ENCODE measurements around the gene HEBP1. TPM values are rescaled to one million over a fixed set of nuclear protein-coding genes. Genes with fewer than 3 reads are reported as not detected.

Gene HEBP1
- total RNA-seq, 1 experiment from 2014 or later = 6.2 TPM

- POLR2A ChIA-PET (ENCODE audit: unreplicated experiment) = no interaction called here
- DNase-seq = no peak
- no peaks in the 10 kb centered on the region for H3K9me2 ChIP-seq (replicated peaks; ENCODE audit: low read length)
- BruUV-seq (replicated peaks) = no TSS peak
- no peak overlapping the region for H3K4me2 ChIP-seq (ENCODE audit: low read length)
- H3K9ac ChIP-seq (ENCODE audit: low read length) = no peak overlapping the region
- H3K4me3 ChIP-seq (ENCODE audit: low read length) = no peak overlapping the region
- H3K9me3 ChIP-seq (ENCODE audit: low read length) = no peaks in the 10 kb centered on the region
- H3K27ac ChIP-seq (ENCODE audit: low read length) = no peak overlapping the region
- ATAC-seq = no peak
- intact Hi-C loops (cut with micrococcal nuclease) = loop anchor here (10.0 kb wide), 1 partner anchor 227 kb away; no protein-coding TSS in a partner anchor
- H2AFZ ChIP-seq (ENCODE audit: low read length) = no peak overlapping the region
- H3K79me2 ChIP-seq (ENCODE audit: low read length) = no peaks in the 10 kb centered on the region
- no peaks in the 10 kb centered on the region for H3K4me1 ChIP-seq (ENCODE audit: insufficient read depth, low read length)
- H4K20me1 ChIP-seq (ENCODE audit: low read length) = no peaks in the 10 kb centered on the region
- CTCF ChIA-PET = interaction anchor here (0.6 kb wide), 1 partner anchor 1471 kb away, joined by 5 read pairs; no protein-coding TSS in a partner anchor
- no peaks in the 10 kb centered on the region for H3K27me3 ChIP-seq (ENCODE audit: low read length)
- H3F3A ChIP-seq (ENCODE audit: low read length, unreplicated experiment) = no peaks in the 10 kb centered on the region
- TF ChIP-seq EZH2phosphoT487 (IDR thresholded peaks at IDR 0.05; ENCODE audit: borderline replicate concordance, low read length) = no peak
- no peak for TF ChIP-seq CTCF (conservative IDR thresholded peaks at IDR 0.05; ENCODE audit: low read depth, low read length)
- peaks cover 13% of the 10 kb centered on the region; the same call in 1 of the 2 replicates for H3K36me3 ChIP-seq (ENCODE audit: low read depth, low read length)
These were observed 12.6 kb downstream of the HEBP1 start for GRCh38 chr12:12987421-12987820.

GRCh38 chr12:12986775-12987331 lies 13.2 kb downstream of the HEBP1 start:
- intact Hi-C loops (cut with micrococcal nuclease) = loop anchor here (10.0 kb wide), 1 partner anchor 228 kb away; no protein-coding TSS in a partner anchor
- no TSS peak for BruUV-seq (replicated peaks)
- Histone ChIP-seq H2AFZ (ENCODE audit: low read length) (no peak overlapping the region), H3K4me3 (ENCODE audit: low read length) (no peak overlapping the region), H3K9me3 (ENCODE audit: low read length) (no peaks in the 10 kb centered on the region), H3K79me2 (ENCODE audit: low read length) (no peaks in the 10 kb centered on the region), H3K36me3 (ENCODE audit: low read depth, low read length) (peaks cover 13% of the 10 kb centered on the region; the same call in 1 of the 2 replicates), H3K27ac (ENCODE audit: low read length) (no peak overlapping the region), H3K4me1 (ENCODE audit: insufficient read depth, low read length) (no peaks in the 10 kb centered on the region), H3K9ac (ENCODE audit: low read length) (no peak overlapping the region), H3K9me2 (replicated peaks; ENCODE audit: low read length) (no peaks in the 10 kb centered on the region), H4K20me1 (ENCODE audit: low read length) (no peaks in the 10 kb centered on the region), H3K4me2 (ENCODE audit: low read length) (no peak overlapping the region), H3F3A (ENCODE audit: low read length, unreplicated experiment) (no peaks in the 10 kb centered on the region), H3K27me3 (ENCODE audit: low read length) (no peaks in the 10 kb centered on the region)
- ChIA-PET CTCF (interaction anchor here (0.6 kb wide), 1 partner anchor 1471 kb away, joined by 5 read pairs; no protein-coding TSS in a partner anchor), POLR2A (ENCODE audit: unreplicated experiment) (interaction anchor here (0.6 kb wide), 1 partner anchor 209 kb away, joined by 5 read pairs; the partner anchor contains the start of gene EMP1)
- ATAC-seq (no peak), DNase-seq (no peak)
- TF ChIP-seq EZH2 (IDR thresholded peaks at IDR 0.05; ENCODE audit: low read length, unreplicated experiment) (no peak), CTCF (conservative IDR thresholded peaks at IDR 0.05; ENCODE audit: low read depth, low read length) (no peak), EZH2phosphoT487 (IDR thresholded peaks at IDR 0.05; ENCODE audit: borderline replicate concordance, low read length) (no peak)

- Histone ChIP-seq H2AFZ (ENCODE audit: low read length) (no peak overlapping the region), H3K9me2 (replicated peaks; ENCODE audit: low read length) (no peaks in the 10 kb centered on the region), H3F3A (ENCODE audit: low read length, unreplicated experiment) (no peaks in the 10 kb centered on the region), H3K4me1 (ENCODE audit: insufficient read depth, low read length) (no peaks in the 10 kb centered on the region), H3K4me3 (ENCODE audit: low read length) (no peak overlapping the region), H3K36me3 (ENCODE audit: low read depth, low read length) (peaks cover 18% of the 10 kb centered on the region), H3K9ac (ENCODE audit: low read length) (no peak overlapping the region), H3K4me2 (ENCODE audit: low read length) (no peak overlapping the region), H3K79me2 (ENCODE audit: low read length) (no peaks in the 10 kb centered on the region), H3K9me3 (ENCODE audit: low read length) (no peaks in the 10 kb centered on the region), H3K27me3 (ENCODE audit: low read length) (no peaks in the 10 kb centered on the region), H4K20me1 (ENCODE audit: low read length) (no peaks in the 10 kb centered on the region), H3K27ac (ENCODE audit: low read length) (no peak overlapping the region)
- DNase-seq (peak; percentile 47), ATAC-seq (peak; percentile 87)
- ChIA-PET POLR2A (ENCODE audit: unreplicated experiment) (interaction anchor here (0.6 to 0.7 kb wide), 2 partner anchors 182 to 258 kb away, joined by 3 read pairs; no protein-coding TSS in a partner anchor), CTCF (interaction anchor here (0.7 to 1.0 kb wide), 3 partner anchors 48 to 226 kb away, joined by 3 to 14 read pairs (median 4); no protein-coding TSS in a partner anchor)
- TF ChIP-seq CTCF (conservative IDR thresholded peaks at IDR 0.05; ENCODE audit: low read depth, low read length) (peak; percentile 62), EZH2phosphoT487 (IDR thresholded peaks at IDR 0.05; ENCODE audit: borderline replicate concordance, low read length) (no peak)
- BruUV-seq (replicated peaks) = no TSS peak
- intact Hi-C loops (cut with micrococcal nuclease) = loop anchor here (10.0 kb wide), 1 partner anchor 229 kb away; no protein-coding TSS in a partner anchor
These were observed 14.2 kb downstream of the HEBP1 start for GRCh38 chr12:12985817-12986408.

All from PC-3 (cell line).